ENCODE results near the gene CCDC187. TPM values are rescaled to one million over a fixed set of nuclear protein-coding genes. Genes with fewer than 3 reads are reported as not detected.

CCDC187 gene
- total and polyA plus RNA-seq, 2 of the 8 experiments (the other 6 are each of a cell fraction or from before 2014, with no cell fraction given): 0.02 TPM; not detected in 1

GRCh38 chr9:136278221-136278620 lies 25.7 kb downstream of the CCDC187 start (continued):
- TF ChIP-seq CHD7 (IDR thresholded peaks at IDR 0.05; ENCODE audit: insufficient replicate concordance, low read length): no peak
- no peak for TF ChIP-seq GTF2F1 (IDR thresholded peaks at IDR 0.05; ENCODE audit: borderline replicate concordance, low read depth, low read length)
- TF ChIP-seq MAX (IDR thresholded peaks at IDR 0.05): no peak
- TF ChIP-seq TAF1 (IDR thresholded peaks at IDR 0.05; ENCODE audit: low read depth, low read length): no peak
- TF ChIP-seq RFX5 (IDR thresholded peaks at IDR 0.05; ENCODE audit: borderline replicate concordance, low read depth, low read length): no peak
- no peak for TF ChIP-seq TCF12 (IDR thresholded peaks at IDR 0.05; ENCODE audit: low read depth, low read length)
- TF ChIP-seq NRF1 (IDR thresholded peaks at IDR 0.05; ENCODE audit: low read depth, low read length): no peak
- TF ChIP-seq ATF3 (IDR thresholded peaks at IDR 0.05; ENCODE audit: insufficient read depth, low read depth, low read length): no peak
- TF ChIP-seq TAF7 (optimal IDR thresholded peaks at IDR 0.05; ENCODE audit: borderline replicate concordance, low read depth, low read length): no peak
- TF ChIP-seq RBBP5 (IDR thresholded peaks at IDR 0.05; ENCODE audit: borderline replicate concordance, low read depth, low read length): no peak
- TF ChIP-seq KDM1A (IDR thresholded peaks at IDR 0.05; ENCODE audit: borderline replicate concordance, low read length): no peak
